LNCaP clone FGC (cell line): ENCODE results near the gene SPTBN1.

Experiments
- DNase-seq: peaks from one replicate; pipeline ENCODE4 v3.0.0-alpha.2; 2011; ENCODE audit warnings: low read depth
- H3K4me3 ChIP-seq: 2 replicates; pipeline ENCODE4 v1.5.1; 2011; ENCODE audit warnings: mild to moderate bottlenecking, low read depth, low read length, control low read depth
- TF ChIP-seq, protein P1 (sequence below): IDR thresholded peaks from 2 replicates; pipeline ENCODE4 v1.5.1; 2012; ENCODE audit warnings: mild to moderate bottlenecking; ENCODE audit not compliant: control insufficient read depth, insufficient read depth; ENCODE audit errors: extremely low read depth

Gene SPTBN1

DNA sequence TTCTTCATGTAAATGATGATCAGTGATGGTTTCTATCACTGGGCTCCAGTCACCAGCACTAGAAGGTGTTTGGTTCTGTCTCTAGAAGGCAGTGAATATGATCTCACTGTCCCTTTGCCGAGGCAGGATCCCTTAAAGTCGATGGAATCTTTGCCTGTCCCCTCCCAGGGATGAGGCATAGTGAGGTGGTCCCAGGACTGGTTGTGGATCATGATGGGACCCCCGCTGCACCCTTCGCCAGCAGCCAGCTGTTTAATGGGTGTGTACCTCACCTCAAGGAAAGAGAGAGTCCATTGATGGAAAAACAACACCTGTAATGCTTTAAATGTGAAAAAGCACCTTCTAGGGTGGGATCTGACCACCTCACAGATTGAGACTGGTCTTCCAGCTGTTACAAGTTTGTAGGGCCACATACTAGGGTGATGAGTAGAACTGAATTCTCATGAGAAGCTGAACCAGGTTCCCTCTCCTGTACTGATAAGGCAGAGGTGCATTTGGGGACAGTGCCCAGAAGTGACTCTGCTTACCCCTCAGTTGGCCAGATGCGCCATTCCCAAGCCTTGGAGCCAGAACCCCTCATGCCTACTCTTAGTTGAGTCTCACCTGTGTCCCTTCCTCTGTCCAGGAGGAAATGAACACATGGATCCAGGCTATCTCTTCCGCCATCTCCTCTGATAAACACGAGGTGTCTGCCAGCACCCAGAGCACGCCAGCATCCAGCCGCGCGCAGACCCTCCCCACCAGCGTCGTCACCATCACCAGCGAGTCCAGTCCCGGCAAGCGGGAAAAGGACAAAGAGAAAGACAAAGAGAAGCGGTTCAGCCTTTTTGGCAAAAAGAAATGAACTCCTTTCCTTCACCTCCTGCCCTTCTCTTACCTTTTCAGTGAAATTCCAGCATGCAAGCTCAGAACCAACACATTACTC is 211.9 kb downstream of the SPTBN1 start:
- DNase-seq, result no peak
- H3K4me3 ChIP-seq, result no peak overlapping the region
- TF ChIP-seq, protein P1, sequence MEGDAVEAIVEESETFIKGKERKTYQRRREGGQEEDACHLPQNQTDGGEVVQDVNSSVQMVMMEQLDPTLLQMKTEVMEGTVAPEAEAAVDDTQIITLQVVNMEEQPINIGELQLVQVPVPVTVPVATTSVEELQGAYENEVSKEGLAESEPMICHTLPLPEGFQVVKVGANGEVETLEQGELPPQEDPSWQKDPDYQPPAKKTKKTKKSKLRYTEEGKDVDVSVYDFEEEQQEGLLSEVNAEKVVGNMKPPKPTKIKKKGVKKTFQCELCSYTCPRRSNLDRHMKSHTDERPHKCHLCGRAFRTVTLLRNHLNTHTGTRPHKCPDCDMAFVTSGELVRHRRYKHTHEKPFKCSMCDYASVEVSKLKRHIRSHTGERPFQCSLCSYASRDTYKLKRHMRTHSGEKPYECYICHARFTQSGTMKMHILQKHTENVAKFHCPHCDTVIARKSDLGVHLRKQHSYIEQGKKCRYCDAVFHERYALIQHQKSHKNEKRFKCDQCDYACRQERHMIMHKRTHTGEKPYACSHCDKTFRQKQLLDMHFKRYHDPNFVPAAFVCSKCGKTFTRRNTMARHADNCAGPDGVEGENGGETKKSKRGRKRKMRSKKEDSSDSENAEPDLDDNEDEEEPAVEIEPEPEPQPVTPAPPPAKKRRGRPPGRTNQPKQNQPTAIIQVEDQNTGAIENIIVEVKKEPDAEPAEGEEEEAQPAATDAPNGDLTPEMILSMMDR, result no peak

DNA sequence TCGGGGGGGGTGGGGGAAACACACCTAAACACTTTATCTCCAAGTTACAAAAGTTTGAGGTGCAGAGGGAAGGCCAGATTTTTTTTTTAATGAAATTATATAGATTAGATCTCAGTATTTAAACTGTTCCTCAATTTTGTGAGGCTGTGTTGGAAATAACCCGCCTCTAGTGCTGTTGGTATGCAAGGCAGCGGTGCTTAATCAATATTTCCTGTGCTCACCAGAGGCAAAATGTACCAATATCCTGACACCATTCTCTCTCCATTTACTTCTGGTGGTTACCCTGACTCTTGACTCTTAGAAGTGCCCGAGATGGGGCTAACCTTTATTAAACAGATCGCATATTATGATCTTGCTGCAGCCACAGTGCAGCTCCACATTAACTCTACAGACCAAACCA is 212.6 kb downstream of the SPTBN1 start:
- TF ChIP-seq, protein P1, result no peak
- no peak for DNase-seq
- no peak overlapping the region for H3K4me3 ChIP-seq

DNA sequence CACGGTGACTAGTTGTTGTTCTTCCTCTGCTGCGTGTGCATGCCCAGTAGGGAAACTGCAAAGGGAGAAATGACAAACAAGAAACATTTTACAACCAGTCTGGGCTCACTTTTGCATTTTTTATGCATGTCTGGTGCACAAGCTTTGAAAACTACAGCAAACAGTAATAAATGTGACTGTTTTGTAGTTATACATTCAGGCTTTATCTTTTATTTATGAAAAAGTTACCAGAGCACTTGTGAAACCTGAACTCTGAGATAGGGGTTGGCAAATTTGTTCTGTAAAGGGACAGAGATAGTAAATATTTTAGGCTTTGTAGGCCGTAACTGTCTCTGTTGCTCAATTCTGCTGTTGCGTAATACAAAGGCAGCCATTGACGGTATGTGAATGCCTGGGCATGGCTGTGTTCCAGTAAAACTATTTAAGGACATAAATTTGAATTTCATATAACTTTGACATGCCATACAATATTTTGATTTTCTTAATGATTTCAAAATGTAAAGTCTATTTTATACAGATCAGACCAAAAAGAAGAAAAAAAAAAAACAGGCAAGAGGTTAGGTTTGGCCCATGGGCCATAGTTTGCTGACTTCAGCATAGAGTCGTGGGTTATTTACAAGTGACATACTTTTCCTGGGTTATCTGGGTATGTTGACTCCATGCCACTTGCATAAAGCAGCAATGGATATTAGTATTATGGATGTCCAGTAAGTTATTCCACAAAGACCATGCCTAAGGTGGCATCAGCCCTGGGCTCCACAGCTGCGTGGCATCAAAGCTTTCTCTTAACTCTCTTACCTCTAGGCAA is 213.8 kb downstream of the SPTBN1 start:
- no peak overlapping the region for H3K4me3 ChIP-seq
- TF ChIP-seq, protein P1, result no peak
- DNase-seq, result no peak

DNA sequence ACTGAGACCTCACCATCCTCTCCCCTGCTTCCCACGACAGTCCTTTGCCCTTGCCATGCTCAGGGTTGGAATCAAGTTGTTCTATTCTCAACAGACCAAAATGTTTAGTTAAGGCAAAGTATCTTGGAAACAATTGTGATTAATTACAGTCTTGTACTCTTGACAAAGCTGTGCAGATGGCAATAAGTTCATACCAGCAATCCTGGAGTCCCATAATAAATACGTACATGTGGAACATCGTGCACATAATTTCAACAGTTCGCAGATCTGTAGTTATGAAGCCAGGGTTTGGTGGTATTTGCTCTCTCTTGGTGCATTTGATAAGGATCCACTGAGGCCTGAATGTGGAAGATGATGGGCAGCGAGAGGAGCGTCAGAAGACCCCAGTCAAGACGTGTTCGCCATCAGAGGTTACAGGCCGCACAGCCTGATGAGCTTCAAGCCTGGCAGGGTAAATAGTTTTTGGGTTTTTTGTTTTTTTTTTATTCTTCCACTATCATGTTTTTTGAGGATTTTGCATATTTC is 214.4 kb downstream of the SPTBN1 start:
- TF ChIP-seq, protein P1, result no peak
- no peak overlapping the region for H3K4me3 ChIP-seq
- no peak for DNase-seq

DNA sequence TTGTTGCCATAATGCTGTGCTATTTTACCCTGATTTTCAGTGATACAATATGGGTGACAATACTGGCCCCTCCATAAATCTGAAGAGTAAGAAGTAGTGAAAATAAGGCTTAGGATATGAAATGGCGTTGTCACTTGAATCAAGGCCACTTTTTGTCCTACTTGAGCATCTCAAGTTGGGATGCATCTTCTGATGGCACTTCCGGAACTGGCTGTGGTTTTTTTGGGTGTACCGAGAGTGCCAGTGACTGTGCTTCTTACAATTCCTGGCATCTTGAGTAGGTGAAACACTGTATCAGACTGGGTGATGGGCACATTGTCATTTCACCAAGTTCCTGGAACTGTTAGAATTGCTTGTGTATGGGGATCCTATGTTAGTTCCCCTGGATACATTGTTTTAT is 214.9 kb downstream of the SPTBN1 start:
- TF ChIP-seq, protein P1, result no peak
- H3K4me3 ChIP-seq, result no peak overlapping the region
- no peak for DNase-seq

DNA sequence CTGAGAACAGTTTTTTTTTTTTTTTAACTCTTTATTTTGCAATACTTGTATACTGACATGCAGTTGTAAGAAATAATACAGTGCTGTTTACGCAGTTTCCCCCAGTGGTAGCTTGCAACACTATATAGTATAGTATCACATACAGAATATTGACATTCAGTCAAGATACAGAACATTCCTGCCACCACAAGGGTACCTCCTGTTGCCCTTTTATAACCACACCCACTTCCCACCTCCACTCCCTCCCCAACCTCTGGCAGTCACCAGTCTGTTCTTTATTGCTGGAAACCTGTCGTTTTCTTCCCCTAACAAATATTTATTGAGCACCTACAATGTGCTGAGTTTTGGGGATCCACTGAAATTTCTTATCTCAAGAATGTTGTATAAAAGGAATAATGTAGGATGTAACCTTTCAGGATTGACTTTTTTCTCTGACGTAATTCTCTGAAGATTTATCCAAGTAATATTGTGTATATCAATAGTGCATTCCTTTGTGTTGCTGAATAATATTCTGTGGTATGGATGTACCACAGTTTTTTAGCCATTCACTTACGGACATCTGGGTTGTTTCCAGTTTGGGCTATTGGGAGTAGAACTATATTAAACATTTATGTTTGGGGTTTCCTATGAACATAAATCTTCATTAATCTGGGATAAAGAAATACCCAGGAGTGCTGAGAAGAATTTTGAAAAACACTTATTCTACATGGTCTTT is 215.9 kb downstream of the SPTBN1 start:
- H3K4me3 ChIP-seq, result no peak overlapping the region
- no peak for DNase-seq
- TF ChIP-seq, protein P1, result no peak
